ENCODE results near the gene LCE1C. TPM values are rescaled to one million over a fixed set of nuclear protein-coding genes. Genes with fewer than 3 reads are reported as not detected.

LCE1C gene
- total and polyA plus RNA-seq, 7 donors = not detected

- Histone ChIP-seq H3K27me3 (ENCODE audit: insufficient read depth in 3 of 3, low read length in 2 of 3) (no peaks in the 10 kb centered on the region), H3K36me3 (ENCODE audit: insufficient read depth in 1 of 2, low read depth in 1 of 2) (no peaks in the 10 kb centered on the region), H3K27ac (no peak overlapping the region), H3K4me1 (no peaks in the 10 kb centered on the region), H3K9me3 (no peaks in the 10 kb centered on the region), H3K4me3 (no peak overlapping the region)
- DNase-seq (no peak), ATAC-seq (no peak)
- intact Hi-C loops (cut with DNase I) = no loop called here
- TF ChIP-seq, protein P1, sequence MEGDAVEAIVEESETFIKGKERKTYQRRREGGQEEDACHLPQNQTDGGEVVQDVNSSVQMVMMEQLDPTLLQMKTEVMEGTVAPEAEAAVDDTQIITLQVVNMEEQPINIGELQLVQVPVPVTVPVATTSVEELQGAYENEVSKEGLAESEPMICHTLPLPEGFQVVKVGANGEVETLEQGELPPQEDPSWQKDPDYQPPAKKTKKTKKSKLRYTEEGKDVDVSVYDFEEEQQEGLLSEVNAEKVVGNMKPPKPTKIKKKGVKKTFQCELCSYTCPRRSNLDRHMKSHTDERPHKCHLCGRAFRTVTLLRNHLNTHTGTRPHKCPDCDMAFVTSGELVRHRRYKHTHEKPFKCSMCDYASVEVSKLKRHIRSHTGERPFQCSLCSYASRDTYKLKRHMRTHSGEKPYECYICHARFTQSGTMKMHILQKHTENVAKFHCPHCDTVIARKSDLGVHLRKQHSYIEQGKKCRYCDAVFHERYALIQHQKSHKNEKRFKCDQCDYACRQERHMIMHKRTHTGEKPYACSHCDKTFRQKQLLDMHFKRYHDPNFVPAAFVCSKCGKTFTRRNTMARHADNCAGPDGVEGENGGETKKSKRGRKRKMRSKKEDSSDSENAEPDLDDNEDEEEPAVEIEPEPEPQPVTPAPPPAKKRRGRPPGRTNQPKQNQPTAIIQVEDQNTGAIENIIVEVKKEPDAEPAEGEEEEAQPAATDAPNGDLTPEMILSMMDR (IDR thresholded peaks at IDR 0.05) = no peak
- WGBS, 3 donors = 55 to 61% (median 58%) methylated on average over 1 of the region's 1 CpG
Observed at GRCh38 chr1:152801333-152801732, 5.1 kb downstream of the LCE1C start.

- TF ChIP-seq, protein P1 (IDR thresholded peaks at IDR 0.05) = no peak
Observed at GRCh38 chr1:152796421-152796820, 10.0 kb downstream of the LCE1C start, which contains the start of gene LCE1D. TSS of gene LCE1D (plus strand) at chr1:152796721. CDS start at chr1:152797795, 1,074 bp downstream.

GRCh38 chr1:152795686-152796085 is 10.8 kb downstream of the LCE1C start:
- Histone ChIP-seq H3K36me3 (ENCODE audit: insufficient read depth in 1 of 2, low read depth in 1 of 2) (no peaks in the 10 kb centered on the region), H3K4me1 (no peaks in the 10 kb centered on the region), H3K4me3 (no peak overlapping the region), H3K27ac (no peak overlapping the region), H3K9me3 (no peaks in the 10 kb centered on the region), H3K27me3 (ENCODE audit: insufficient read depth in 3 of 3, low read length in 2 of 3) (no peaks in the 10 kb centered on the region)
- ATAC-seq (no peak), DNase-seq (no peak)
- 47 to 53% (median 51%) methylated on average over 3 to 4 of the region's 4 CpGs for WGBS, 3 donors
- TF ChIP-seq, protein P1 (IDR thresholded peaks at IDR 0.05) = no peak
- intact Hi-C loops (cut with DNase I) = no loop called here

More at GRCh38 chr1:152796421-152796820, 10.0 kb downstream of the LCE1C start, which contains the start of gene LCE1D:
- H3K27ac ChIP-seq = no peak within 1 kb of the TSS
- ATAC-seq (no peak), DNase-seq (no peak)
- no peaks in the 10 kb centered on the region for H3K36me3 ChIP-seq (ENCODE audit: insufficient read depth in 1 of 2, low read depth in 1 of 2)
- no peaks in the 10 kb centered on the region for H3K9me3 ChIP-seq
- H3K4me1 ChIP-seq = no peaks in the 10 kb centered on the region
- 29 to 40% (median 32%) methylated on average over 1 to 3 of the region's 3 CpGs for WGBS, 3 donors
- intact Hi-C loops (cut with DNase I) = no loop called here
- H3K27me3 ChIP-seq (ENCODE audit: insufficient read depth in 3 of 3, low read length in 2 of 3) = no peaks in the 10 kb centered on the region
- no peak within 1 kb of the TSS for H3K4me3 ChIP-seq

DNA sequence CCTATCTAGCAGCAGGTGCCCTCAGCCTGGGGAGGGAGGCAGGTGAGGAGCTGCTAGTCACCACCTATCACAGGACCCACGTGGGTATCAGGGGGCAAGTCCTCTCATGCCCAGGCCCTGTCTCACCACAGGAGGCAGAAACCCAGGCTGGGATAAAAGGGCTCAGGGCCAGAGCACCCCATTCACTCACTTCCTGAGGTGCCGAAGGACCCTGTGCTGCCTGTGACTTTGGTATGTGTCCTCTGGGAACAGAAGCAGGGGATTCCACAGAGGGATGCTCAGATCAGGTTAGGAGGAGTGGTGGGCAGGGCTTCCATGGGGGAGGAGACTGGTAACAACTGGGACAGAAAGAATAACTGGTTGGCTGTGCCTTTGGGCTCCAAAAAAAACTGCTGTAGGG is 20.4 kb downstream of the LCE1C start, which contains the start of gene LCE1E:
Gene LCE1E (plus strand): TSS at position 181 of the 400 bp plus-strand sequence. CDS start 1,043 bp downstream, outside the sequence.
- no peak within 1 kb of the TSS for H3K4me3 ChIP-seq
- WGBS, 3 donors = 14 to 26% (median 19%) methylated on average over 2 of the region's 2 CpGs
- H3K9me3 ChIP-seq = no peaks in the 10 kb centered on the region
- no peaks in the 10 kb centered on the region for H3K36me3 ChIP-seq (ENCODE audit: insufficient read depth in 1 of 2, low read depth in 1 of 2)
- DNase-seq (no peak), ATAC-seq (no peak)
- no peak within 1 kb of the TSS for H3K27ac ChIP-seq
- TF ChIP-seq, protein P1 (IDR thresholded peaks at IDR 0.05) = no peak
- H3K4me1 ChIP-seq = no peaks in the 10 kb centered on the region
- intact Hi-C loops (cut with DNase I) = no loop called here
- no peaks in the 10 kb centered on the region for H3K27me3 ChIP-seq (ENCODE audit: insufficient read depth in 3 of 3, low read length in 2 of 3)

- TF ChIP-seq, protein P1 (IDR thresholded peaks at IDR 0.05) = no peak
- 57 to 73% (median 64%) methylated on average over 2 of the region's 2 CpGs for WGBS, 3 donors
- Histone ChIP-seq H3K4me1 (no peaks in the 10 kb centered on the region), H3K9me3 (no peaks in the 10 kb centered on the region), H3K27ac (no peak overlapping the region), H3K4me3 (no peak overlapping the region), H3K36me3 (ENCODE audit: insufficient read depth in 1 of 2, low read depth in 1 of 2) (no peaks in the 10 kb centered on the region), H3K27me3 (ENCODE audit: insufficient read depth in 3 of 3, low read length in 2 of 3) (no peaks in the 10 kb centered on the region)
- no peak for DNase-seq
- intact Hi-C loops (cut with DNase I) = no loop called here
- ATAC-seq = no peak
Observed at GRCh38 chr1:152783095-152783494, 23.4 kb downstream of the LCE1C start.

Measured in psoas muscle (tissue), 8 donors.